HEK293T (cell line): Measurements from ENCODE around the gene YPEL2.
"Not testable (repeated sequence)": the region's sequence is repeated elsewhere in the genome, so short reads cannot be mapped to it uniquely, and the experiment has no call there.

ENCODE experiments used
- CTCF ChIA-PET: fragments of 350-600 bp; formaldehyde crosslinking; extraction: SDS; loops from one replicate; lab custom pipeline; 2021; ENCODE audit warnings: antibody characterized with exemption, inconsistent platforms; lab: Yijun Ruan, JAX
- POLR2A ChIA-PET: fragments of 350-600 bp; formaldehyde crosslinking; extraction: SDS; loops from one replicate; lab custom pipeline; 2020; ENCODE audit warnings: antibody characterized with exemption, inconsistent platforms; lab: Yijun Ruan, JAX
- DNase-seq: peaks from one replicate; pipeline ENCODE4 v3.0.0; 2012; ENCODE audit warnings: mixed read lengths; ENCODE audit errors: extremely low spot score
- ARNT ChIP-seq: fragments of 450-650 bp; IDR thresholded peaks from 2 replicates; pipeline ENCODE4 v1.6.1; 2017; ENCODE audit warnings: mild to moderate bottlenecking
- BHLHE40 ChIP-seq: fragments of 450-650 bp; IDR thresholded peaks from 2 replicates; pipeline ENCODE4 v1.6.1; 2016; ENCODE audit warnings: mild to moderate bottlenecking, moderate library complexity, borderline replicate concordance
- CTBP1 ChIP-seq: fragments of 450-650 bp; IDR thresholded peaks from 2 replicates; pipeline ENCODE4 v1.6.1; 2016; ENCODE audit warnings: borderline replicate concordance
- ELF4 ChIP-seq: fragments of 450-650 bp; IDR thresholded peaks from 2 replicates; pipeline ENCODE4 v1.6.1; 2017; ENCODE audit warnings: antibody characterized with exemption
- FOXA1 ChIP-seq: fragments of 450-650 bp; IDR thresholded peaks from 2 replicates; pipeline ENCODE4 v1.6.1; 2016; ENCODE audit warnings: mild to moderate bottlenecking
- FOXK2 ChIP-seq: fragments of 450-650 bp; IDR thresholded peaks from 2 replicates; pipeline ENCODE4 v1.6.1; 2016; ENCODE audit warnings: mild to moderate bottlenecking
- FOXM1 ChIP-seq: fragments of 450-650 bp; IDR thresholded peaks from 2 replicates; pipeline ENCODE4 v1.6.1; 2017; ENCODE audit warnings: mild to moderate bottlenecking, borderline replicate concordance
- HDGF ChIP-seq: fragments of 450-650 bp; IDR thresholded peaks from 2 replicates; pipeline ENCODE4 v1.6.1; 2017; ENCODE audit warnings: antibody characterized with exemption, borderline replicate concordance
- L3MBTL2 ChIP-seq: fragments of 450-650 bp; conservative IDR thresholded peaks from 2 replicates; pipeline ENCODE4 v1.6.1; 2016; ENCODE audit warnings: mild to moderate bottlenecking
- LEF1 ChIP-seq: fragments of 450-650 bp; IDR thresholded peaks from 2 replicates; pipeline ENCODE4 v1.6.1; 2017; ENCODE audit warnings: mild to moderate bottlenecking, borderline replicate concordance
- NFRKB ChIP-seq: fragments of 450-650 bp; IDR thresholded peaks from 2 replicates; pipeline ENCODE4 v1.6.1; 2016; ENCODE audit warnings: mild to moderate bottlenecking, moderate library complexity
- SP1 ChIP-seq: fragments of 450-650 bp; IDR thresholded peaks from 2 replicates; pipeline ENCODE4 v1.6.1; 2017
- SUZ12 ChIP-seq: fragments of 450-650 bp; IDR thresholded peaks from 2 replicates; pipeline ENCODE4 v1.6.1; 2016; ENCODE audit warnings: mild to moderate bottlenecking
- TARDBP ChIP-seq: fragments of 450-650 bp; IDR thresholded peaks from 2 replicates; pipeline ENCODE4 v1.6.1; 2016
- ZNF384 ChIP-seq: fragments of 450-650 bp; IDR thresholded peaks from 2 replicates; pipeline ENCODE4 v1.6.1; 2016
- TF ChIP-seq, protein P1 (sequence below): fragments of 450-650 bp; IDR thresholded peaks from 2 replicates; pipeline ENCODE4 v1.6.1; 2016

YPEL2 gene, protein sequence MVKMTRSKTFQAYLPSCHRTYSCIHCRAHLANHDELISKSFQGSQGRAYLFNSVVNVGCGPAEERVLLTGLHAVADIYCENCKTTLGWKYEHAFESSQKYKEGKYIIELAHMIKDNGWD

DNA sequence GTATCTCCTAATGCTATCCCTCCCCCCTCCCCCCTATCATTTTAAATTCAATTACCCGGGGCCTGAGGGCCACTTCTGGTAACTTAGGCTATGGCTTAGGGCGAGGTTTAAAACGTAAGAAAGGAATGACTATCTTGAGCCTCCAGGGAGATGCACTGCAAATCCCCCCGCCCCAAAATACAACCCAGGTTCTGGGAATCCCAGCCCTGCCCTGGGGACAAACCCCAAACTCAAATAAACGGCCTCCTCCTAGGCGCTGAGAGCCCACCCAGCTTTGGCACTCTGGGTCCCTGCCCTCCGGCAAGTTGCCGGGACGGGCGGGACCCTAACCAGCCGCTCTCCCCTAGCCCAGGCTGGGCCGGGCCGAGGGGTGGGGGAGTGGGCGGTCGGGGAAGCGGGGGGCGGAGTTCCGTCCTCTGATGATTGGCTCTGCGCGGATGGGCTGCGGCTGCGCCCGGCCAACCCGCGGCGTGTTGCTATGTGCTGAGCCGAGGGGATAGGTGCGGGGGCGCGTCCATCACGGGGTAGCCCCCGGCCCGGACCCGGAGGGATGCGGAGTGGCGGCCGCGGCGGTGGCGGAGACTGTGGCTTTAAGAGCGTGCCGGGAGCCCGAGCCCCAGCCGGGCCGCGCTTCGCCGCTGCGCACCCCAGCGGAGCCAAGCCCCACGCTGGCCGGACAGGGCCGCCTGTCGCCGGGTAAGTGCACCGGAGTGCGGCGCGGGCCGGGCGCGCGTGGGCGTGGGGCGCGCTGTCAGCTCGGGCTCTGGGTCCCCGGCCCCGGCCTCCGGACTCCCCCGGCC lies at the start of gene YPEL2:
TSS of gene YPEL2 (plus strand) at position 527 of the 800 bp plus-strand sequence. CDS start 21,755 bp downstream, outside the sequence.
- TF ChIP-seq HDGF (no peak), ARNT (0 out of 2 replicates have a peak, but pooled peaks have one; percentile 6), BHLHE40 (no peak), SP1 (peak; percentile 33; the same call in 1 of the 2 replicates), LEF1 (peak; percentile 49; the same call in 1 of the 2 replicates), ELF4 (no peak), NFRKB (no peak), TARDBP (no peak), FOXA1 (no peak), CTBP1 (no peak), FOXM1 (peak; percentile 50; the same call in 1 of the 2 replicates)
- TF ChIP-seq, protein P1, sequence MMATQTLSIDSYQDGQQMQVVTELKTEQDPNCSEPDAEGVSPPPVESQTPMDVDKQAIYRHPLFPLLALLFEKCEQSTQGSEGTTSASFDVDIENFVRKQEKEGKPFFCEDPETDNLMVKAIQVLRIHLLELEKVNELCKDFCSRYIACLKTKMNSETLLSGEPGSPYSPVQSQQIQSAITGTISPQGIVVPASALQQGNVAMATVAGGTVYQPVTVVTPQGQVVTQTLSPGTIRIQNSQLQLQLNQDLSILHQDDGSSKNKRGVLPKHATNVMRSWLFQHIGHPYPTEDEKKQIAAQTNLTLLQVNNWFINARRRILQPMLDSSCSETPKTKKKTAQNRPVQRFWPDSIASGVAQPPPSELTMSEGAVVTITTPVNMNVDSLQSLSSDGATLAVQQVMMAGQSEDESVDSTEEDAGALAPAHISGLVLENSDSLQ, result peak; percentile 99
- DNase-seq, result peak; percentile 98
- ChIA-PET POLR2A (no interaction called here), CTCF (no interaction called here)

DNA sequence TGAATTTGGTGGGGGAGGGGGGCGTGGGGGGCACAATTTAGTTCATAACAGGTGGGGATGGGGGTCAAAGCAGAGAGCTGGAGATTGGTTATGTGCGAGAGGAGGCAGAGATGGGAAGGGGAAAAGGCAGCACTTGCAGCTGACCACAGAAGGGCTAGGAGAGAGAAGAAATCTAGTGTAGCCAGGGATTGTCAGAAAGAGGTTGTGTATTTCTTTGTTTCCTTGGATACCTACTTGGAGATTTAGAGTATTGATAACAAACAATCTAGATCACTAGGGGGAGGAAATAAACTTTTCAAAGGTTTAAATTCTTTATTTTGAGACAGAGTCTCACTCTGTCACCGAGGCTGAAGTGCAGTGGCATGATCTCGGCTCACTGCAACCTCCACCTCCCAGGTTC lies 47.1 kb upstream of the YPEL2 start:
- CTCF ChIA-PET, result no interaction called here
- POLR2A ChIA-PET, result no interaction called here
- DNase-seq, result no peak
- TF ChIP-seq HDGF (no peak), ZNF384 (no peak), BHLHE40 (no peak), L3MBTL2 (no peak), NFRKB (no peak)
- TF ChIP-seq, protein P1, result no peak

DNA sequence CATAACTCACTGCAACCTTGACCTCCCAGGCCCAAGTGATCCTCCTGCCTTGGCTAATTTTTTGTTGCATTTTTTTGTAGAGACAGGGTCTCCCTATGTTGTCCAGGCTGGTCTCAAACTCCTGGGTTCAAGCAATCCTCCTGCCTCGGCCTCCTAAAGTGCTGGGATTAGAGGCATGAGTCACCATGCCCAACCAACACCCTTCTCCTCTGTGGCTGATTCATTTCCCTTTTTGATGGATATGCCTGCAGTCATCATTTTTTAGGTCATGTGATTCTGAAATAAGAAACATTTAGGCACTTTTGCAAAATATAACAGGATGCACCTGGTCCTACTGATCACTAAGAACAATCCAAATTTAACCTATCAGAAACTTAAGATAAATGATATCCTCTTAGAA lies 44.0 kb upstream of the YPEL2 start:
- no peak for DNase-seq
- ChIA-PET CTCF (no interaction called here), POLR2A (no interaction called here)
- TF ChIP-seq, protein P1, result no peak
- TF ChIP-seq FOXK2, result no peak
- TF ChIP-seq FOXM1, result no peak
- TF ChIP-seq SUZ12, result no peak
- no peak for TF ChIP-seq NFRKB
- no peak for TF ChIP-seq FOXA1
- TF ChIP-seq HDGF, result no peak
- TF ChIP-seq TARDBP, result no peak
- no peak for TF ChIP-seq ELF4
- TF ChIP-seq ZNF384, result no peak
- TF ChIP-seq L3MBTL2, result no peak

DNA sequence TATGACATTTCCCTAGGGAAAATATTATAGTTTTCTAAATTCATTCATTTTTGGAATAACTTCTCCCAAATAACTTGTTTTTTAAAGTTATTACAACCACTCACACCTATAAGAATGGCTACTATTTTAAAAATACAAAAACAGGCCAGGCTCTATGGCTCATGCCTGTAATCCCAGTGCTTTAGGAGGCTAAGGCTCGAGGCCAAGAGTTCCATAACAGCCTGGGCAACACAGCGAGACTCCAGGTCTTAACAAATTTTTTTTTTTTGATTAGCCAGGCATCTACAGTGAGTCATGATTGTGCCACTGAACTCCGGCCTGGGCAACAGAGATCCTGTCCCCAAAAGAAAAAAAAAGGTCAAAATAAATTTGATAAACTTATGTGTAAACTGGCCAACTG lies 43.6 kb upstream of the YPEL2 start:
- POLR2A ChIA-PET, result no interaction called here
- CTCF ChIA-PET, result no interaction called here
- no peak for DNase-seq
- TF ChIP-seq TARDBP, result no peak
- no peak for TF ChIP-seq LEF1
- TF ChIP-seq ELF4, result no peak
- TF ChIP-seq ARNT, result no peak
- TF ChIP-seq FOXM1, result no peak
- no peak for TF ChIP-seq HDGF
- TF ChIP-seq SP1, result no peak
- TF ChIP-seq, protein P1, result no peak
- no peak for TF ChIP-seq BHLHE40
- TF ChIP-seq FOXA1, result no peak
- TF ChIP-seq SUZ12, result no peak
- TF ChIP-seq NFRKB, result no peak

DNA sequence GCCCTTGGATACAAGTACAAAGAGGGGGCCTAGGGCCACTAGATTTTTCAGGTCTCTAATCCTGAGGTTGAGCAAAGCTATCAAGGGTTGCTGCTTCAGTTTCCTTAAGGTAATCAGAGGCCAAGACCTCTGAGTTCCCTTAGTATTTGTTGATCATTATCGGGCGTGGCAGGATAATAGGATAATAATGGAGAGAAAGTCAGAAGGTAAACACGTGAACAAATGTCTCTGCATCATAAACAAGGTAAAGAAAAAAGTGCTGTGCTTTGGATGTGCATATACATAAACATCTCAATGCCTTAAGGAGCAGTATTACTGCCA lies 41.5 kb upstream of the YPEL2 start:
- no peak for DNase-seq
- POLR2A ChIA-PET, result no interaction called here
- CTCF ChIA-PET, result no interaction called here
- TF ChIP-seq FOXK2, result no peak

DNA sequence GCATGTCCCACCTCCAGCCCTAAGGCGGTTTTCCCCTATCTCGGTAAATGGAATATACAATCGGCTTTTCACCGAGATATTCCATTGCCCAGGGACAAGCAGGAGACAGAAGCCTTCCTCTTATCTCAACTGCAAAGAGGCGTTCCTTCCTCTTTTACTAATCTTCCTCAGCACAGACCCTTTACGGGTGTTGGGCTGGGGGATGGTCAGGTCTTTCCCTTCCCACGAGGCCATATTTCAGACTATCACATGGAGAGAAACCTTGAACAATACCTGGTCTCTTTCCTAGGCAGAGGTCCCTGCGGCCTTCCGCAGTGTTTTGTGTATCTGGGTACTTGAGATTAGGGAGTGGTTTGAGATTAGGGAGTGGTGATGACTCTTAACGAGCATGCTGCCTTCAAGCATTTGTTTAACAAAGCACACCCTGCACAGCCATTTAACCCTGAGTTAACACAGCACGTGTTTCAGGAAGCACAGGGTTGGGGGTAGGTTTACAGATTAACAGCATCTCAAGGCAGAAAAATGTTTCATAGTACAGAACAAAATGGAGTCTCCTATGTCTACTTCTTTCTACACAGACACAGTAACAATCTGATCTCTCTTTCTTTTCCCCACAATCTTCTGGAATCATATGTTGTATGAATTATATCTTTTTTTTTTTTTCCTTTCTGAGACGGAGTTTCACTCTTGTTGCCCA lies 41.0 kb upstream of the YPEL2 start:
- TF ChIP-seq L3MBTL2, result peak; percentile 87
- POLR2A ChIA-PET, CTCF ChIA-PET, DNase-seq: not testable (repeated sequence)
